Measurements from ENCODE around the gene ATAD1. TPM values are rescaled to one million over a fixed set of nuclear protein-coding genes. Genes with fewer than 3 reads are reported as not detected.

Gene ATAD1
- total RNA-seq, 1 experiment from 2014 or later = 31.0 TPM

DNA sequence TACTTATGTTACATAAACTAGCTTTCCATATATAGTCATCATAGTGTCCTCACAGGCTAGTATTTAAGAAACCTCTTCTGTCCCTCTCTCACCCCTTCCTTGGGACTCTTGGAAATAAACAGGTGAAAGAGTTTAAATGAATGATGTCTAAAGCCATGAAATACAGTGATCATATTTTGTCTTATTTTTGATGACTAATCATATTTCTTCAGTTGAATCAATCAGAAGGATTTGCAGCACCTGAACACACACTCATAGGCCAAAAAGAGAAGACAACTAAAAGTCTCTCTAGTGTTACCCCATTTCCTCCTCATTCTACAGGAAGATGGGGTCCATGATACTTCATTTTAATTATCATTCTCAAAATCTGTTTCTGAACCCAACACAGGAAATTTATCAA, 8.6 kb upstream of the ATAD1 start:
- H3K4me1 Mint-ChIP-seq (ENCODE audit: low read depth, unreplicated experiment) = no peaks in the 10 kb centered on the region
- TF ChIP-seq, protein P1, sequence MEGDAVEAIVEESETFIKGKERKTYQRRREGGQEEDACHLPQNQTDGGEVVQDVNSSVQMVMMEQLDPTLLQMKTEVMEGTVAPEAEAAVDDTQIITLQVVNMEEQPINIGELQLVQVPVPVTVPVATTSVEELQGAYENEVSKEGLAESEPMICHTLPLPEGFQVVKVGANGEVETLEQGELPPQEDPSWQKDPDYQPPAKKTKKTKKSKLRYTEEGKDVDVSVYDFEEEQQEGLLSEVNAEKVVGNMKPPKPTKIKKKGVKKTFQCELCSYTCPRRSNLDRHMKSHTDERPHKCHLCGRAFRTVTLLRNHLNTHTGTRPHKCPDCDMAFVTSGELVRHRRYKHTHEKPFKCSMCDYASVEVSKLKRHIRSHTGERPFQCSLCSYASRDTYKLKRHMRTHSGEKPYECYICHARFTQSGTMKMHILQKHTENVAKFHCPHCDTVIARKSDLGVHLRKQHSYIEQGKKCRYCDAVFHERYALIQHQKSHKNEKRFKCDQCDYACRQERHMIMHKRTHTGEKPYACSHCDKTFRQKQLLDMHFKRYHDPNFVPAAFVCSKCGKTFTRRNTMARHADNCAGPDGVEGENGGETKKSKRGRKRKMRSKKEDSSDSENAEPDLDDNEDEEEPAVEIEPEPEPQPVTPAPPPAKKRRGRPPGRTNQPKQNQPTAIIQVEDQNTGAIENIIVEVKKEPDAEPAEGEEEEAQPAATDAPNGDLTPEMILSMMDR (IDR thresholded peaks at IDR 0.05; ENCODE audit: unreplicated experiment) = no peak
- no TSS peak for BruUV-seq (replicated peaks)
- H3K36me3 Mint-ChIP-seq (ENCODE audit: insufficient read depth, unreplicated experiment) = no peaks in the 10 kb centered on the region
- no peak for DNase-seq
- H3K4me3 Mint-ChIP-seq (ENCODE audit: low read depth, unreplicated experiment) = no peak overlapping the region
- no peak overlapping the region for H3K27ac Mint-ChIP-seq (ENCODE audit: unreplicated experiment)
- intact Hi-C loops (cut with micrococcal nuclease; ENCODE audit: unreplicated experiment) = no loop called here
- H3K27me3 Mint-ChIP-seq (ENCODE audit: unreplicated experiment) = no peaks in the 10 kb centered on the region
- CTCF ChIA-PET = no interaction called here
- no peaks in the 10 kb centered on the region for H3K9me3 Mint-ChIP-seq (ENCODE audit: low read depth, unreplicated experiment)

DNA sequence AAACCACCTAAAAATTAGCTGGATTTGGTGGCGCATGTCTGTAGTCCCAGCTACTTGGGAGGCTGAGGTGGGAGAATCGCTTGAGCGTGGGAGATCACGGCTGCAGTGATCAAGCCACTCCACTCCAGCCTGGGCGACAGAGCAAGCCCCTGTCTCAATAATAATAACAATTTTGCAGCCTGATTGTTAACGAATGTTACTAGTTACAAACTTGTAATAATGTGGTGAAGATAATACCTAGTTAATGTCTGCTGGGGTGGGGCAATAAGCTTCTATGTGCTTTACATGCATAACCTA, 1.2 kb upstream of the ATAD1 start:
- Mint-ChIP-seq H3K27ac (ENCODE audit: unreplicated experiment) (no peak overlapping the region), H3K36me3 (ENCODE audit: insufficient read depth, unreplicated experiment) (peaks cover 18% of the 10 kb centered on the region), H3K4me3 (ENCODE audit: low read depth, unreplicated experiment) (peak overlapping the region; percentile 88), H3K27me3 (ENCODE audit: unreplicated experiment) (no peaks in the 10 kb centered on the region), H3K9me3 (ENCODE audit: low read depth, unreplicated experiment) (no peaks in the 10 kb centered on the region), H3K4me1 (ENCODE audit: low read depth, unreplicated experiment) (peaks cover 15% of the 10 kb centered on the region)
- TF ChIP-seq, protein P1 (IDR thresholded peaks at IDR 0.05; ENCODE audit: unreplicated experiment) = no peak
- intact Hi-C loops (cut with micrococcal nuclease; ENCODE audit: unreplicated experiment) = no loop called here
- no TSS peak for BruUV-seq (replicated peaks)
- CTCF ChIA-PET = no interaction called here
- DNase-seq = no peak

GRCh38 chr10:87818505-87819288, 671 bp upstream of the ATAD1 start:
- TF ChIP-seq, protein P1 (IDR thresholded peaks at IDR 0.05; ENCODE audit: unreplicated experiment) = no peak
- H3K36me3 Mint-ChIP-seq (ENCODE audit: insufficient read depth, unreplicated experiment) = peaks cover 18% of the 10 kb centered on the region
- H3K4me1 Mint-ChIP-seq (ENCODE audit: low read depth, unreplicated experiment) = peaks cover 15% of the 10 kb centered on the region
- peak; percentile 22 for DNase-seq
- TSS peak; percentile 79 for BruUV-seq (replicated peaks)
- intact Hi-C loops (cut with micrococcal nuclease; ENCODE audit: unreplicated experiment) = no loop called here
- H3K27me3 Mint-ChIP-seq (ENCODE audit: unreplicated experiment) = no peaks in the 10 kb centered on the region
- CTCF ChIA-PET = no interaction called here
- peak overlapping the region; percentile 69 for H3K27ac Mint-ChIP-seq (ENCODE audit: unreplicated experiment)
- H3K4me3 Mint-ChIP-seq (ENCODE audit: low read depth, unreplicated experiment) = peak overlapping the region; percentile 88
- no peaks in the 10 kb centered on the region for H3K9me3 Mint-ChIP-seq (ENCODE audit: low read depth, unreplicated experiment)

DNA sequence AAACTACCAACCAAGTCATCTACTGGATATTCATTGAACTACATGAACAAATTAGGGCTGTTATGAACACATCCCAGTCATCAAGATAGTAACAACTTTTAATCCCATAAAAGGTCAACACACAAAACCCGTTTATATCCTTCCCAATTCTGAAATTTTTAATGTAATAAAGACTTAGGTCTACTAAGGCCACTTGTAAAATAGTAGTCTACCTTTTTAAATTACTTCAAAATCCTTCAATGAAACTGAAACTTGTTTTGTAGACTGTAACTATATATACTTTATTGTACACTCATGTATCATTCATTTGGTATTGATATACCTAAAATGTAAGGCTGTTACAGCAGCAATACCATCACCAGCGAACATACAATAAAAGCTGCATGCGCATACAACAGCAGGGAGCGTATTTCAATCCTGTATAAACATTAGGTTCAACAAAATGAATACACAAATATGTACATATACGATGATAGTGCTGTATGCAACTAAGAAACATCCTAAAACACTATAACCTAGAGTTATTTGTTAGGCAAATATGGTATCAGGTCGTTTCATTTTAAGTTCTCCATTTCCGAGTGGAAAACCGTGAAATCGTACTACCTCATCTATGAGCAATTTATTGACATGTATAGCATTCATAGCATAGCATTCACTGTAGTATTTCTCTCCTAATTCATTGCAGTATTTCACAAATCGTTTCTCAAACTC, 973 bp downstream of the ATAD1 start:
- Mint-ChIP-seq H3K4me1 (ENCODE audit: low read depth, unreplicated experiment) (peaks cover 15% of the 10 kb centered on the region), H3K9me3 (ENCODE audit: low read depth, unreplicated experiment) (no peaks in the 10 kb centered on the region), H3K27ac (ENCODE audit: unreplicated experiment) (peak overlapping the region; percentile 69), H3K36me3 (ENCODE audit: insufficient read depth, unreplicated experiment) (peaks cover 18% of the 10 kb centered on the region), H3K4me3 (ENCODE audit: low read depth, unreplicated experiment) (peak overlapping the region; percentile 88), H3K27me3 (ENCODE audit: unreplicated experiment) (no peaks in the 10 kb centered on the region)
- CTCF ChIA-PET = interaction anchor here (1.0 kb wide), 1 partner anchor 46 kb away, joined by 4 read pairs; the partner anchor contains the start of genes KLLN and PTEN
- intact Hi-C loops (cut with micrococcal nuclease; ENCODE audit: unreplicated experiment) = no loop called here
- TF ChIP-seq, protein P1 (IDR thresholded peaks at IDR 0.05; ENCODE audit: unreplicated experiment) = no peak
- no peak for DNase-seq
- BruUV-seq (replicated peaks) = no TSS peak

Data from Calu3 (cell line).